Common myeloid progenitor, CD34-positive (primary cell): ENCODE measurements around the gene LUC7L.
"Not testable (repeated sequence)": the region's sequence is repeated elsewhere in the genome, so short reads cannot be mapped to it uniquely, and the experiment has no call there.

Source experiments
- CTCF ChIA-PET: fragments of 350-600 bp; sonication (Branson Sonifier 250); formaldehyde crosslinking; loops from one replicate; lab custom pipeline; 2021; ENCODE audit warnings: antibody characterized with exemption; lab: Charles Lee
- POLR2A ChIA-PET: fragments of 350-600 bp; sonication (Branson Sonifier 250); formaldehyde crosslinking; loops from one replicate; lab custom pipeline; 2021; ENCODE audit warnings: antibody characterized with exemption; lab: Charles Lee
- DNase-seq, 3 donors: peaks; one replicate each; pipeline versions ENCODE4 v3.0.0 to v3.0.0-alpha.2; 2013
- H3K27ac ChIP-seq, 2 experiments: 1 replicate in 1 of 2; 2 replicates in 1 of 2; pipeline ENCODE4 v1.7.0; 2013; ENCODE audit warnings: inconsistent platforms in 2 of 2, low read length in 2 of 2, mild to moderate bottlenecking in 2 of 2, low read depth in 1 of 2, moderate library complexity in 1 of 2; ENCODE audit not compliant: severe bottlenecking in 2 of 2, insufficient read depth in 1 of 2, poor library complexity in 1 of 2
- H3K27me3 ChIP-seq, 5 experiments: replicated peaks in 2 of 5; 1 replicate in 3 of 5; 2 replicates in 2 of 5; pipeline versions ENCODE4 v1.6.1 to v1.7.0; 2013; ENCODE audit warnings: low read length in 4 of 5, mild to moderate bottlenecking in 2 of 5, moderate library complexity in 2 of 5, inconsistent platforms in 1 of 5; ENCODE audit not compliant: insufficient read depth in 5 of 5, control insufficient read depth in 4 of 5
- H3K36me3 ChIP-seq, 4 experiments: 1 replicate in 2 of 4; 2 replicates in 2 of 4; pipeline versions ENCODE4 v1.6.1 to v1.7.0; 2013; ENCODE audit warnings: low read length in 3 of 4, control low read depth in 1 of 4, mild to moderate bottlenecking in 1 of 4; ENCODE audit not compliant: control insufficient read depth in 4 of 4, insufficient read depth in 4 of 4
- H3K4me1 ChIP-seq, 4 experiments: 1 replicate in 3 of 4; 2 replicates in 1 of 4; pipeline versions ENCODE4 v1.6.1 to v1.7.1; 2013; ENCODE audit warnings: low read length in 3 of 4, mild to moderate bottlenecking in 3 of 4, control low read depth in 1 of 4, inconsistent platforms in 1 of 4, moderate library complexity in 1 of 4; ENCODE audit not compliant: control insufficient read depth in 4 of 4, insufficient read depth in 4 of 4; ENCODE audit errors: control extremely low read depth in 1 of 4
- H3K4me3 ChIP-seq, 7 experiments: 1 replicate in 4 of 7; 2 replicates in 3 of 7; pipeline versions ENCODE4 v1.5.1 to v1.7.0; 2013; ENCODE audit warnings: mild to moderate bottlenecking in 7 of 7, low read length in 6 of 7, moderate library complexity in 6 of 7, inconsistent platforms in 2 of 7, low read depth in 2 of 7, control low read depth in 1 of 7; ENCODE audit not compliant: insufficient read depth in 4 of 7, control insufficient read depth in 1 of 7; ENCODE audit errors: extremely low read depth in 1 of 7
- H3K9me3 ChIP-seq, 5 experiments: 1 replicate in 4 of 5; 2 replicates in 1 of 5; pipeline versions ENCODE4 v1.6.1 to v1.7.1; 2013; ENCODE audit warnings: low read length in 4 of 5, mild to moderate bottlenecking in 2 of 5, inconsistent platforms in 1 of 5, low read depth in 1 of 5, moderate library complexity in 1 of 5; ENCODE audit not compliant: control insufficient read depth in 4 of 5, insufficient read depth in 2 of 5; ENCODE audit errors: control extremely low read depth in 1 of 5
- WGBS: methylation state at CpG from one replicate; pipeline ENCODE4 v1.1.5; 2013; ENCODE audit not compliant: insufficient coverage; 5-methylcytosine and 5-hydroxymethylcytosine counted together

Gene LUC7L

DNA sequence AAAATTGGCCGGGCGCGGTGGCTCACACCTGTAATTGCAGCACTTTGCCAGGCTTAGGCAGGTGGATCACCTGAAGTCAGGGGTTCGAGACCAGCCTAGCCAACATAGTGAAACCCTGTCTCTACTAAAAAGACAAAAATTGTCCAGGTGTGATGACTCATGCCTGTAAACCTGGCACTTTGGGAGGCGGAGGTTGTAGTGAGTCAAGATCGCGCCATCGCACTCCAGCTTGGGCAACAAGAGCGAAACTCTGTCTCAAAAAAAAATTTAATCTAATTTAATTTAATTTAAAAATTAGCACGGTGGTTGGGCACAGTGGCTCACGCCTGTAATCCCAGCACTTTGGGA is 50.6 kb downstream of the LUC7L start:
- Histone ChIP-seq H3K27me3 (peaks cover 0 to 57% (median 17%) of the 10 kb centered on the region in 5 experiments), H3K27ac (no peak overlapping the region), H3K4me1 (peaks cover 0 to 34% (median 28%) of the 10 kb centered on the region in 4 experiments), H3K9me3 (peaks cover 0 to 2% (median 0%) of the 10 kb centered on the region in 5 experiments), H3K36me3 (no peaks in the 10 kb centered on the region), H3K4me3 (no peak overlapping the region)
- 90% methylated on average over 3 of the region's 11 CpGs for WGBS
- ChIA-PET CTCF (interaction anchor here (1.2 to 5.5 kb wide), 3 partner anchors 11 to 72 kb away, joined by 3 to 30 read pairs (median 6); no protein-coding TSS in a partner anchor), POLR2A (no interaction called here)
- no peak for DNase-seq

DNA sequence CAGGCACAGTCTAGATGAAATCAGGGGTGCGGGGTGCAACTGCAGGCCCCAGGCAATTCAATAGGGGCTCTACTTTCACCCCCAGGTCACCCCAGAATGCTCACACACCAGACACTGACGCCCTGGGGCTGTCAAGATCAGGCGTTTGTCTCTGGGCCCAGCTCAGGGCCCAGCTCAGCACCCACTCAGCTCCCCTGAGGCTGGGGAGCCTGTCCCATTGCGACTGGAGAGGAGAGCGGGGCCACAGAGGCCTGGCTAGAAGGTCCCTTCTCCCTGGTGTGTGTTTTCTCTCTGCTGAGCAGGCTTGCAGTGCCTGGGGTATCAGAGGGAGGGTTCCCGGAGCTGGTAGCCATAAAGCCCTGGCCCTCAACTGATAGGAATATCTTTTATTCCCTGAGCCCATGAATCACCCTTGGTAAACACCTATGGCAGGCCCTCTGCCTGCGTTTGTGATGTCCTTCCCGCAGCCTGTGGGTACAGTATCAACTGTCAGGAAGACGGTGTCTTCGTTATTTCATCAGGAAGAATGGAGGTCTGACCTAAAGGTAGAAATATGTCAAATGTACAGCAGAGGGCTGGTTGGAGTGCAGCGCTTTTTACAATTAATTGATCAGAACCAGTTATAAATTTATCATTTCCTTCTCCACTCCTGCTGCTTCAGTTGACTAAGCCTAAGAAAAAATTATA is 51.1 kb downstream of the LUC7L start:
- H3K36me3 ChIP-seq, result no peaks in the 10 kb centered on the region
- DNase-seq, result no peak
- no peak overlapping the region for H3K4me3 ChIP-seq
- ChIA-PET POLR2A (interaction anchor here (0.6 kb wide), 1 partner anchor 13 kb away, joined by 4 read pairs; no protein-coding TSS in a partner anchor), CTCF (interaction anchor here (1.2 to 5.5 kb wide), 4 partner anchors 10 to 72 kb away, joined by 3 to 30 read pairs (median 4); no protein-coding TSS in a partner anchor)
- peaks cover 0 to 2% (median 0%) of the 10 kb centered on the region in 5 experiments for H3K9me3 ChIP-seq
- H3K4me1 ChIP-seq, result peaks cover 0 to 38% (median 29%) of the 10 kb centered on the region in 4 experiments
- 85% methylated on average over 6 of the region's 11 CpGs for whole genome bisulfite sequencing
- H3K27me3 ChIP-seq, result peaks cover 0 to 62% (median 17%) of the 10 kb centered on the region in 5 experiments
- no peak overlapping the region for H3K27ac ChIP-seq

DNA sequence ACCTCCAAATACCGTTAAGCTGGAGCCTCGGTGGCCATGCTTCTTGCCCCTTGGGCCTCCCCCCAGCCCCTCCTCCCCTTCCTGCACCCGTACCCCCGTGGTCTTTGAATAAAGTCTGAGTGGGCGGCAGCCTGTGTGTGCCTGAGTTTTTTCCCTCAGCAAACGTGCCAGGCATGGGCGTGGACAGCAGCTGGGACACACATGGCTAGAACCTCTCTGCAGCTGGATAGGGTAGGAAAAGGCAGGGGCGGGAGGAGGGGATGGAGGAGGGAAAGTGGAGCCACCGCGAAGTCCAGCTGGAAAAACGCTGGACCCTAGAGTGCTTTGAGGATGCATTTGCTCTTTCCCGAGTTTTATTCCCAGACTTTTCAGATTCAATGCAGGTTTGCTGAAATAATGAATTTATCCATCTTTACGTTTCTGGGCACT is 51.8 kb downstream of the LUC7L start:
- WGBS, result 16% methylated on average over 9 of the region's 13 CpGs
- peaks cover 0 to 38% (median 29%) of the 10 kb centered on the region in 4 experiments for H3K4me1 ChIP-seq

DNA sequence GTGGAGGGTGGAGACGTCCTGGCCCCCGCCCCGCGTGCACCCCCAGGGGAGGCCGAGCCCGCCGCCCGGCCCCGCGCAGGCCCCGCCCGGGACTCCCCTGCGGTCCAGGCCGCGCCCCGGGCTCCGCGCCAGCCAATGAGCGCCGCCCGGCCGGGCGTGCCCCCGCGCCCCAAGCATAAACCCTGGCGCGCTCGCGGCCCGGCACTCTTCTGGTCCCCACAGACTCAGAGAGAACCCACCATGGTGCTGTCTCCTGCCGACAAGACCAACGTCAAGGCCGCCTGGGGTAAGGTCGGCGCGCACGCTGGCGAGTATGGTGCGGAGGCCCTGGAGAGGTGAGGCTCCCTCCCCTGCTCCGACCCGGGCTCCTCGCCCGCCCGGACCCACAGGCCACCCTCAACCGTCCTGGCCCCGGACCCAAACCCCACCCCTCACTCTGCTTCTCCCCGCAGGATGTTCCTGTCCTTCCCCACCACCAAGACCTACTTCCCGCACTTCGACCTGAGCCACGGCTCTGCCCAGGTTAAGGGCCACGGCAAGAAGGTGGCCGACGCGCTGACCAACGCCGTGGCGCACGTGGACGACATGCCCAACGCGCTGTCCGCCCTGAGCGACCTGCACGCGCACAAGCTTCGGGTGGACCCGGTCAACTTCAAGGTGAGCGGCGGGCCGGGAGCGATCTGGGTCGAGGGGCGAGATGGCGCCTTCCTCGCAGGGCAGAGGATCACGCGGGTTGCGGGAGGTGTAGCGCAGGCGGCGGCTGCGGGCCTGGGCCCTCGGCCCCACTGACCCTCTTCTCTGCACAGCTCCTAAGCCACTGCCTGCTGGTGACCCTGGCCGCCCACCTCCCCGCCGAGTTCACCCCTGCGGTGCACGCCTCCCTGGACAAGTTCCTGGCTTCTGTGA is 52.5 kb downstream of the LUC7L start, which contains the start of gene HBA1:
TSS of gene HBA1 (plus strand) at position 204 of the 906 bp plus-strand sequence. CDS start at position 241, 37 bp downstream.
- peaks cover 0 to 38% (median 29%) of the 10 kb centered on the region in 4 experiments for H3K4me1 ChIP-seq
- no CpG with 5 or more reads among the region's 88 CpGs for WGBS
- DNase-seq, H3K27ac ChIP-seq, H3K36me3 ChIP-seq, H3K9me3 ChIP-seq, POLR2A ChIA-PET: not testable (repeated sequence)
- CTCF ChIA-PET, result interaction anchor here (1.5 kb wide), 1 partner anchor 59 kb away, joined by 3 read pairs; no protein-coding TSS in a partner anchor
- H3K27me3 ChIP-seq, result peaks cover 0 to 64% (median 19%) of the 10 kb centered on the region in 5 experiments
- H3K4me3 ChIP-seq, result peak within 1 kb of the TSS in 1 of 7 experiments; percentile 50

More for the DNA sequence above, 51.8 kb downstream of the LUC7L start:
- no peak for DNase-seq
- no peaks in the 10 kb centered on the region for H3K36me3 ChIP-seq
- ChIA-PET CTCF (interaction anchor here (1.5 to 1.9 kb wide), 2 partner anchors 10 to 59 kb away, joined by 3 to 6 read pairs; no protein-coding TSS in a partner anchor), POLR2A (interaction anchor here (0.6 kb wide), 1 partner anchor 12 kb away, joined by 4 read pairs; no protein-coding TSS in a partner anchor)
- H3K4me3 ChIP-seq, result no peak overlapping the region
- H3K27me3 ChIP-seq, result peaks cover 0 to 62% (median 17%) of the 10 kb centered on the region in 5 experiments
- no peak overlapping the region for H3K27ac ChIP-seq
- peaks cover 0 to 2% (median 0%) of the 10 kb centered on the region in 5 experiments for H3K9me3 ChIP-seq

DNA sequence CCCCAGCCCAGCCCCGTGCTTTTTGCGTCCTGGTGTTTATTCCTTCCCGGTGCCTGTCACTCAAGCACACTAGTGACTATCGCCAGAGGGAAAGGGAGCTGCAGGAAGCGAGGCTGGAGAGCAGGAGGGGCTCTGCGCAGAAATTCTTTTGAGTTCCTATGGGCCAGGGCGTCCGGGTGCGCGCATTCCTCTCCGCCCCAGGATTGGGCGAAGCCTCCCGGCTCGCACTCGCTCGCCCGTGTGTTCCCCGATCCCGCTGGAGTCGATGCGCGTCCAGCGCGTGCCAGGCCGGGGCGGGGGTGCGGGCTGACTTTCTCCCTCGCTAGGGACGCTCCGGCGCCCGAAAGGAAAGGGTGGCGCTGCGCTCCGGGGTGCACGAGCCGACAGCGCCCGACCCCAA is 53.2 kb downstream of the LUC7L start:
- H3K27ac ChIP-seq, H3K36me3 ChIP-seq, H3K9me3 ChIP-seq, DNase-seq, POLR2A ChIA-PET: not testable (repeated sequence)
- Histone ChIP-seq H3K4me1 (peaks cover 0 to 35% (median 23%) of the 10 kb centered on the region in 4 experiments), H3K27me3 (peaks cover 0 to 70% (median 21%) of the 10 kb centered on the region in 5 experiments), H3K4me3 (peak overlapping the region in 1 of 7 experiments; percentile 50)
- WGBS, result no CpG with 5 or more reads among the region's 39 CpGs
- CTCF ChIA-PET, result interaction anchor here (1.7 kb wide), 1 partner anchor 59 kb away, joined by 4 read pairs; no protein-coding TSS in a partner anchor

DNA sequence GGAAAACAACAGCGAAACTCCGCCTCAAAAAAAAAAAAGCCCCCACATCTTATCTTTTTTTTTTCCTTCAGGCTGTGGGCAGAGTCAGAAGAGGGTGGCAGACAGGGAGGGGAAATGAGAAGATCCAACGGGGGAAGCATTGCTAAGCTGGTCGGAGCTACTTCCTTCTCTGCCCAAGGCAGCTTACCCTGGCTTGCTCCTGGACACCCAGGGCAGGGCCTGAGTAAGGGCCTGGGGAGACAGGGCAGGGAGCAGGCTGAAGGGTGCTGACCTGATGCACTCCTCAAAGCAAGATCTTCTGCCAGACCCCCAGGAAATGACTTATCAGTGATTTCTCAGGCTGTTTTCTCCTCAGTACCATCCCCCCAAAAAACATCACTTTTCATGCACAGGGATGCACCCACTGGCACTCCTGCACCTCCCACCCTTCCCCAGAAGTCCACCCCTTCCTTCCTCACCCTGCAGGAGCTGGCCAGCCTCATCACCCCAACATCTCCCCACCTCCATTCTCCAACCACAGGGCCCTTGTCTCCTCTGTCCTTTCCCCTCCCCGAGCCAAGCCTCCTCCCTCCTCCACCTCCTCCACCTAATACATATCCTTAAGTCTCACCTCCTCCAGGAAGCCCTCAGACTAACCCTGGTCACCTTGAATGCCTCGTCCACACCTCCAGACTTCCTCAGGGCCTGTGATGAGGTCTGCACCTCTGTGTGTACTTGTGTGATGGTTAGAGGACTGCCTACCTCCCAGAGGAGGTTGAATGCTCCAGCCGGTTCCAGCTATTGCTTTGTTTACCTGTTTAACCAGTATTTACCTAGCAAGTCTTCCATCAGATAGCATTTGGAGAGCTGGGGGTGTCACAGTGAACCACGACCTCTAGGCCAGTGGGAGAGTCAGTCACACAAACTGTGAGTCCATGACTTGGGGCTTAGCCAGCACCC is 54.0 kb downstream of the LUC7L start:
- ChIA-PET POLR2A (no interaction called here), CTCF (interaction anchor here (1.0 to 1.7 kb wide), 3 partner anchors 16 to 58 kb away, joined by 3 to 4 read pairs (median 3); no protein-coding TSS in a partner anchor)
- Histone ChIP-seq H3K27me3 (peaks cover 0 to 75% (median 24%) of the 10 kb centered on the region in 5 experiments), H3K4me3 (no peak overlapping the region), H3K4me1 (peaks cover 0 to 29% (median 16%) of the 10 kb centered on the region in 4 experiments), H3K36me3 (no peaks in the 10 kb centered on the region), H3K9me3 (peaks cover 0 to 2% (median 0%) of the 10 kb centered on the region in 5 experiments), H3K27ac (no peak overlapping the region)
- peak in 2 of 3 donors; percentile 46 to 49 for DNase-seq
- 4% methylated on average over 3 of the region's 8 CpGs for WGBS
